Psoas muscle (tissue), 8 donors: ENCODE results near the gene DGKB. TPM values are rescaled to one million over a fixed set of nuclear protein-coding genes. Genes with fewer than 3 reads are reported as not detected.

Experiments used
- ATAC-seq, 4 donors: fragments of 200-7000 bp; cut with Tn5 transposase; one replicate each; pipeline ENCODE4 v1.9.1; 2020; ENCODE audit warnings: moderate library complexity in 3 of 4, mild to moderate bottlenecking in 2 of 4
- DNase-seq, 2 donors: peaks; one replicate each; pipeline ENCODE4 v3.0.0-alpha.2; 2020
- H3K27ac ChIP-seq: fragments of 200-600 bp; one replicate; pipeline ENCODE4 v1.8.0; 2022
- H3K27me3 ChIP-seq, 3 donors: fragments of 200-600 bp in 1 of 3; one replicate each; pipeline versions ENCODE4 v1.6.1 to v1.8.0; 2013 to 2022; ENCODE audit warnings: low read length in 2 of 3, mild to moderate bottlenecking in 2 of 3, moderate library complexity in 1 of 3; ENCODE audit not compliant: insufficient read depth in 3 of 3
- H3K36me3 ChIP-seq, 2 donors: fragments of 200-600 bp in 1 of 2; one replicate each; pipeline versions ENCODE4 v1.6.1 to v1.8.0; 2013 to 2022; ENCODE audit warnings: low read depth in 1 of 2, mild to moderate bottlenecking in 1 of 2, moderate library complexity in 1 of 2; ENCODE audit not compliant: insufficient read depth in 1 of 2
- H3K4me1 ChIP-seq: fragments of 200-600 bp; one replicate; pipeline ENCODE4 v1.8.0; 2022
- H3K4me3 ChIP-seq: fragments of 200-600 bp; one replicate; pipeline ENCODE4 v1.8.0; 2022; ENCODE audit warnings: mild to moderate bottlenecking
- H3K9me3 ChIP-seq: fragments of 200-600 bp; one replicate; pipeline ENCODE4 v1.8.0; 2022
- whole genome bisulfite sequencing, 3 donors: extraction: QIAGEN DNeasy Blood & Tissue Kit; methylation state at CpG; one replicate each; pipeline versions ENCODE4 v1.1.6 to v1.1.7; 2013; 5-methylcytosine and 5-hydroxymethylcytosine counted together
- intact Hi-C, 2 donors: fragments of 100-400 bp; cut with DNase I; formaldehyde crosslinking; loops; one replicate each; pipeline versions ENCODE4 v1.11.0 to v1.14.2; 2022
- polyA plus RNA-seq, 3 donors: library from polyadenylated mRNA; stranded (reverse); fragments of 200-250 nt; gene quantifications; one replicate each; pipeline ENCODE4 v1.2.3, GENCODE V29; 2013
- total RNA-seq, 4 donors: library from RNA; stranded (reverse); fragmentation: NEBNext Ultra II Directional in 2 of 4; extraction: Animal tissue kit (Norgen Biotek cat#: 25700) in 2 of 4; gene quantifications; one replicate each; pipeline versions ENCODE4 v1.2.1 to v1.2.4, GENCODE V29; 2021 to 2023
- TF ChIP-seq, protein P1 (sequence below): fragments of 200-600 bp; IDR thresholded peaks from one replicate; pipeline ENCODE4 v1.8.0; 2022; ENCODE audit warnings: antibody characterized with exemption
- donor health status: healthy with polysubstance abuse.
- donor health status: DM: no; HTN: no; CAD: no; lungs with moderate emphysema.
- donor health status: Bipolar disorder and iron deficiency.
- donor health status: healthy.
- donor health status: DM: yes; HTN: yes; CAD: no.
- donor health status: DM: no; HTN: no; CAD: no.
- donor health status: DM: no; HTN: no; CAD: no.
- donor health status: DM: yes; HTN: yes; CAD: no.

DGKB gene
- total and polyA plus RNA-seq, 7 donors = 0.01 to 0.26 (median 0.04) TPM; not detected in 2

- TF ChIP-seq, protein P1, sequence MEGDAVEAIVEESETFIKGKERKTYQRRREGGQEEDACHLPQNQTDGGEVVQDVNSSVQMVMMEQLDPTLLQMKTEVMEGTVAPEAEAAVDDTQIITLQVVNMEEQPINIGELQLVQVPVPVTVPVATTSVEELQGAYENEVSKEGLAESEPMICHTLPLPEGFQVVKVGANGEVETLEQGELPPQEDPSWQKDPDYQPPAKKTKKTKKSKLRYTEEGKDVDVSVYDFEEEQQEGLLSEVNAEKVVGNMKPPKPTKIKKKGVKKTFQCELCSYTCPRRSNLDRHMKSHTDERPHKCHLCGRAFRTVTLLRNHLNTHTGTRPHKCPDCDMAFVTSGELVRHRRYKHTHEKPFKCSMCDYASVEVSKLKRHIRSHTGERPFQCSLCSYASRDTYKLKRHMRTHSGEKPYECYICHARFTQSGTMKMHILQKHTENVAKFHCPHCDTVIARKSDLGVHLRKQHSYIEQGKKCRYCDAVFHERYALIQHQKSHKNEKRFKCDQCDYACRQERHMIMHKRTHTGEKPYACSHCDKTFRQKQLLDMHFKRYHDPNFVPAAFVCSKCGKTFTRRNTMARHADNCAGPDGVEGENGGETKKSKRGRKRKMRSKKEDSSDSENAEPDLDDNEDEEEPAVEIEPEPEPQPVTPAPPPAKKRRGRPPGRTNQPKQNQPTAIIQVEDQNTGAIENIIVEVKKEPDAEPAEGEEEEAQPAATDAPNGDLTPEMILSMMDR = no peak
- Histone ChIP-seq H3K4me3 (no peak overlapping the region), H3K27ac (no peak overlapping the region), H3K27me3 (no peaks in the 10 kb centered on the region), H3K4me1 (no peaks in the 10 kb centered on the region), H3K9me3 (no peaks in the 10 kb centered on the region), H3K36me3 (no peaks in the 10 kb centered on the region)
- DNase-seq = no peak
- intact Hi-C loops = no loop called here
- ATAC-seq = no peak
Measured at GRCh38 chr7:14398526-14398925, 504.0 kb downstream of the DGKB start.

DNA sequence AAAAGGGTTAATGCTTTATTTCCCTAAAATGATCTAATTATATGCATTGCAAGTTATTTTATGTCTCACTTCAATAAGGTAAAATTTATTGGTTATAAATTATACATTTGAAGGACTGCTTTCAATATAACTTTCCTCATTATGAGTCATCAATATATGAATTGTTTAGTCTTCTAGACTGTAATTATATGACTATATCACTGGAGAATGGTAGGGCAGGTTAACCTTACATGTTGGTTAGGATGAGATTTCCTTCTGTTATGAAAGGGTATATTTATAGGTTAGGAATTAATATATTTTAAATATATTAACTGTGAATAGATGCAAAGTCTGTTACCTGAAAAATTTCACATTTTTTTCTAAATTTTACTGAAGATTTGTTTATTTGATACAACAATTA is 506.7 kb downstream of the DGKB start:
- Histone ChIP-seq H3K9me3 (no peaks in the 10 kb centered on the region), H3K27ac (no peak overlapping the region), H3K36me3 (no peaks in the 10 kb centered on the region), H3K4me1 (no peaks in the 10 kb centered on the region), H3K4me3 (no peak overlapping the region), H3K27me3 (no peaks in the 10 kb centered on the region)
- TF ChIP-seq, protein P1 = no peak
- intact Hi-C loops = no loop called here
- no peak for ATAC-seq
- no peak for DNase-seq

- H3K36me3 ChIP-seq = no peaks in the 10 kb centered on the region
- TF ChIP-seq, protein P1 = no peak
- no peak for ATAC-seq
- 85 to 90% (median 85%) methylated on average over 2 of the region's 2 CpGs for WGBS, 3 donors
- H3K27me3 ChIP-seq = no peaks in the 10 kb centered on the region
- intact Hi-C loops = no loop called here
- H3K9me3 ChIP-seq = no peaks in the 10 kb centered on the region
- H3K4me1 ChIP-seq = no peaks in the 10 kb centered on the region
- H3K4me3 ChIP-seq = no peak overlapping the region
- H3K27ac ChIP-seq = no peak overlapping the region
- DNase-seq = no peak
Measured at GRCh38 chr7:14394786-14395185, 507.8 kb downstream of the DGKB start.

DNA sequence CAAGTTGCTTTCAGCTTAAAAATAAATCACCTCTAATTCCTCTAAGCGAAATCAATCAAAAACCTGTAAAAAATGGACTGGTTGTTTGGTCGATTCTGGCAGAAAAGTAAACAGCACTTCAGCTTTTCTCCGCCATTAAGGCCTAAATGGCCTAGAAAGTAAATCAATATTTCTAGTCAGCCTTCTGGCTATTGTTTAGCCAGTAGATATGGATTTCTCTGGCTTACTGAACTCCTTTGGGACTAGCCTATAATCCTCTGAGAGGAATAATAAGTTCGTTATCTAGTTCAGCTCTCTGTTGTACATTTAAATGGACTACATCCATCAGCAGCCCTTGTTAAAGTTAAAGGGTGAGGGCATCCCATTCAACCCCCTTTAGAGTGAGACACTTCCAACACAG is 513.0 kb downstream of the DGKB start:
- intact Hi-C loops = no loop called here
- H3K36me3 ChIP-seq = no peaks in the 10 kb centered on the region
- H3K9me3 ChIP-seq = no peaks in the 10 kb centered on the region
- no peak overlapping the region for H3K27ac ChIP-seq
- no peaks in the 10 kb centered on the region for H3K27me3 ChIP-seq
- H3K4me1 ChIP-seq = no peaks in the 10 kb centered on the region
- H3K4me3 ChIP-seq = no peak overlapping the region
- TF ChIP-seq, protein P1 = no peak
- WGBS, 3 donors = 83 to 86% (median 83%) methylated on average over 4 of the region's 4 CpGs
- ATAC-seq (no peak), DNase-seq (no peak)

- no peaks in the 10 kb centered on the region for H3K9me3 ChIP-seq
- WGBS, 3 donors = 77 to 80% (median 78%) methylated on average over 5 of the region's 5 CpGs
- H3K27me3 ChIP-seq = no peaks in the 10 kb centered on the region
- ATAC-seq (no peak), DNase-seq (no peak)
- no peaks in the 10 kb centered on the region for H3K36me3 ChIP-seq
- TF ChIP-seq, protein P1 = no peak
- H3K27ac ChIP-seq = no peak overlapping the region
- H3K4me1 ChIP-seq = no peaks in the 10 kb centered on the region
- H3K4me3 ChIP-seq = no peak overlapping the region
- intact Hi-C loops = no loop called here
Measured at GRCh38 chr7:14389181-14389591, 513.4 kb downstream of the DGKB start.
